ENCODE measurements around the gene POU2F1. TPM values are rescaled to one million over a fixed set of nuclear protein-coding genes. Genes with fewer than 3 reads are reported as not detected.

Gene POU2F1
- total RNA-seq, 1 donor from 2014 or later: 15.7 TPM

- no peak for DNase-seq
These were observed 222.3 kb downstream of the POU2F1 start for GRCh38 chr1:167442854-167443565.

- no peak for DNase-seq
These were observed 223.1 kb downstream of the POU2F1 start for GRCh38 chr1:167443757-167444156.

- DNase-seq: no peak
These were observed 226.3 kb downstream of the POU2F1 start for GRCh38 chr1:167446966-167447365.

GRCh38 chr1:167447521-167448136 is 226.9 kb downstream of the POU2F1 start:
- DNase-seq: no peak

- DNase-seq: no peak
These were observed 230.2 kb downstream of the POU2F1 start for GRCh38 chr1:167450843-167451242.

GRCh38 chr1:167452483-167452882 is 231.8 kb downstream of the POU2F1 start:
- no peak for DNase-seq

- no peak for DNase-seq
These were observed 232.4 kb downstream of the POU2F1 start for GRCh38 chr1:167453123-167453522.

GRCh38 chr1:167454304-167454893 is 233.7 kb downstream of the POU2F1 start:
- DNase-seq: no peak

- no peak for DNase-seq
These were observed 234.5 kb downstream of the POU2F1 start for GRCh38 chr1:167454894-167455785.

- DNase-seq: no peak
These were observed 235.2 kb downstream of the POU2F1 start for GRCh38 chr1:167455786-167456446.

- no peak for DNase-seq
These were observed 235.8 kb downstream of the POU2F1 start for GRCh38 chr1:167456524-167456923.

GRCh38 chr1:167456926-167457325 is 236.2 kb downstream of the POU2F1 start:
- no peak for DNase-seq

- no peak for DNase-seq
These were observed 237.4 kb downstream of the POU2F1 start for GRCh38 chr1:167457936-167458584.

GRCh38 chr1:167460836-167461235 is 240.2 kb downstream of the POU2F1 start:
- DNase-seq: no peak

- DNase-seq: no peak
These were observed 241.7 kb downstream of the POU2F1 start for GRCh38 chr1:167462341-167462740.

- no peak for DNase-seq
These were observed 242.4 kb downstream of the POU2F1 start for GRCh38 chr1:167463080-167463479.

GRCh38 chr1:167463875-167464575 is 243.3 kb downstream of the POU2F1 start:
- DNase-seq: no peak

GRCh38 chr1:167465018-167465417 is 244.3 kb downstream of the POU2F1 start:
- DNase-seq: no peak

- no peak for DNase-seq
These were observed 245.1 kb downstream of the POU2F1 start for GRCh38 chr1:167465743-167466142.

- DNase-seq: no peak
These were observed 246.5 kb downstream of the POU2F1 start for GRCh38 chr1:167467126-167467710.
